A549 treated with AZD2906 at 1 μM for 4 hours (cell line): ENCODE measurements around the gene HSD3B7. TPM values are rescaled to one million over a fixed set of nuclear protein-coding genes. Genes with fewer than 3 reads are reported as not detected.

Source experiments
- total RNA-seq: library from RNA; stranded (reverse); fragments of 200-300 nt; extraction: Qiagen RNA extraction; gene quantifications from 5 replicates; pipeline ENCODE4 v1.2.3, GENCODE V29; 2022

The HSD3B7 gene
- total RNA-seq = 13.5 to 17.0 TPM (median 14.5 TPM) in 5 replicates

GRCh38 chr16:30984669-30985400 lies at the start of gene HSD3B7:
HSD3B7 (plus strand) TSS chr16:30985207; CDS start chr16:30985659, 452 bp downstream.

GRCh38 chr16:30948667-30949649 lies 36.0 kb upstream of the HSD3B7 start, which contains the start of gene ORAI3:
ORAI3 (plus strand) TSS chr16:30949068; CDS start chr16:30949290, 222 bp downstream.

GRCh38 chr16:30957456-30958174 lies 27.4 kb upstream of the HSD3B7 start, which contains the start of gene SETD1A:
SETD1A (plus strand) TSS chr16:30957754; CDS start chr16:30958732, 978 bp downstream.

GRCh38 chr16:31010585-31011325 lies 25.7 kb downstream of the HSD3B7 start, which contains the start of gene STX1B:
STX1B (minus strand) TSS chr16:31010638; CDS start chr16:31010396, 242 bp downstream.

GRCh38 chr16:31032736-31033708 lies 48.0 kb downstream of the HSD3B7 start, which contains the start of gene STX4:
STX4 (plus strand) TSS chr16:31033558; CDS start chr16:31033806, 248 bp downstream.

Other genes starting within 250 kb of the HSD3B7 start
- gene PHKG2, start 236.8 kb upstream of the HSD3B7 start, total RNA-seq = 19.5 to 30.8 TPM (median 26.9 TPM) in 5 replicates
- 4.5 to 9.0 TPM (median 8.0 TPM) in 5 replicates for gene CFAP119, start 223.1 kb upstream of the HSD3B7 start, total RNA-seq
- gene RNF40, start 222.9 kb upstream of the HSD3B7 start, total RNA-seq = 70.9 to 82.8 TPM (median 79.3 TPM) in 5 replicates
- 16.0 to 19.7 TPM (median 17.4 TPM) in 5 replicates for gene ZNF629, start 198.0 kb upstream of the HSD3B7 start, total RNA-seq
- gene BCL7C, start 91.1 kb upstream of the HSD3B7 start, total RNA-seq = 26.3 to 45.4 TPM (median 43.8 TPM) in 5 replicates
- 0.16 to 0.29 TPM (median 0.17 TPM) in 5 replicates for gene CTF1, start 88.6 kb upstream of the HSD3B7 start, total RNA-seq
- gene FBXL19, start 61.6 kb upstream of the HSD3B7 start, total RNA-seq = 12.0 to 20.0 TPM (median 16.8 TPM) in 5 replicates
- 10.3 to 14.7 TPM (median 12.3 TPM) in 5 replicates for gene ORAI3, start 36.1 kb upstream of the HSD3B7 start, total RNA-seq
- 18.3 to 20.3 TPM (median 18.6 TPM) in 5 replicates for gene SETD1A, start 27.5 kb upstream of the HSD3B7 start, total RNA-seq
- gene STX1B, start 25.4 kb downstream of the HSD3B7 start, total RNA-seq = 1.4 to 1.7 TPM (median 1.6 TPM) in 5 replicates
- 49.2 to 67.7 TPM (median 62.8 TPM) in 5 replicates for gene STX4, start 48.4 kb downstream of the HSD3B7 start, total RNA-seq
- gene ZNF668, start 89.0 kb downstream of the HSD3B7 start, total RNA-seq = 13.2 to 20.9 TPM (median 15.8 TPM) in 5 replicates
- 9.3 to 10.8 TPM (median 9.9 TPM) in 5 replicates for gene ZNF646, start 89.2 kb downstream of the HSD3B7 start, total RNA-seq
- 1.1 to 2.1 TPM (median 1.4 TPM) in 5 replicates for gene PRSS53, start 103.7 kb downstream of the HSD3B7 start, total RNA-seq
- 99.8 to 149 TPM (median 147 TPM) in 5 replicates for gene VKORC1, start 109.6 kb downstream of the HSD3B7 start, total RNA-seq
- 42.8 to 59.1 TPM (median 54.4 TPM) in 5 replicates for gene BCKDK, start 123.2 kb downstream of the HSD3B7 start, total RNA-seq
- gene KAT8, start 132.5 kb downstream of the HSD3B7 start, total RNA-seq = 44.4 to 51.1 TPM (median 49.2 TPM) in 5 replicates
- 1.2 to 1.8 TPM (median 1.4 TPM) in 5 replicates for gene PRSS8, start 150.5 kb downstream of the HSD3B7 start, total RNA-seq
- gene PRSS36, start 164.9 kb downstream of the HSD3B7 start, total RNA-seq = 0.84 to 2.1 TPM (median 1.3 TPM) in 5 replicates
- gene FUS, start 194.9 kb downstream of the HSD3B7 start, total RNA-seq = 494 to 572 TPM (median 537 TPM) in 5 replicates
- 26.9 to 41.9 TPM (median 35.6 TPM) in 5 replicates for gene PYCARD, start 217.6 kb downstream of the HSD3B7 start, total RNA-seq
- 0.01 to 0.06 TPM (median 0.02 TPM) in 5 replicates for gene TRIM72, start 228.9 kb downstream of the HSD3B7 start, total RNA-seq
- gene PYDC1, start 231.9 kb downstream of the HSD3B7 start, total RNA-seq = not detected in 5 replicates